GF-D8 (cell line): ENCODE results near the gene ZNF333.
"Not testable (repeated sequence)": the region's sequence is repeated elsewhere in the genome, so short reads cannot be mapped to it uniquely, and the experiment has no call there.

ENCODE experiments used
- DNase-seq: peaks from one replicate; lab custom pipeline; 2025; lab: John Stamatoyannopoulos, UW

ZNF333 gene

GRCh38 chr19:14768001-14768400 is 78.2 kb downstream of the ZNF333 start:
- DNase-seq: no peak

GRCh38 chr19:14769201-14769600 is 79.4 kb downstream of the ZNF333 start:
- no peak for DNase-seq

GRCh38 chr19:14770136-14770535 is 80.3 kb downstream of the ZNF333 start:
- no peak for DNase-seq

GRCh38 chr19:14770944-14771839 is 81.3 kb downstream of the ZNF333 start:
- DNase-seq: no peak

GRCh38 chr19:14772467-14772866 is 82.6 kb downstream of the ZNF333 start:
- no peak for DNase-seq

- DNase-seq: no peak
These were observed 83.1 kb downstream of the ZNF333 start for GRCh38 chr19:14772995-14773394.

- DNase-seq: not testable (repeated sequence)
These were observed 83.9 kb downstream of the ZNF333 start for GRCh38 chr19:14773722-14774121.

GRCh38 chr19:14774373-14774772 is 84.5 kb downstream of the ZNF333 start:
- DNase-seq: no peak

GRCh38 chr19:14775326-14775725 is 85.5 kb downstream of the ZNF333 start:
- DNase-seq: not testable (repeated sequence)

- peak; percentile 63 for DNase-seq
These were observed 86.2 kb downstream of the ZNF333 start for GRCh38 chr19:14775869-14776586.

- not testable (repeated sequence) for DNase-seq
These were observed 87.8 kb downstream of the ZNF333 start for GRCh38 chr19:14777645-14778044.

GRCh38 chr19:14778110-14778845 is 88.4 kb downstream of the ZNF333 start, which contains the start of gene ADGRE2:
Gene ADGRE2, minus strand, starts transcription at chr19:14778560. Its CDS starts 1,804 bp downstream, at chr19:14776756.
- not testable (repeated sequence) for DNase-seq

GRCh38 chr19:14779151-14779550 is 89.3 kb downstream of the ZNF333 start:
- no peak for DNase-seq

GRCh38 chr19:14780622-14781225 is 90.9 kb downstream of the ZNF333 start:
- DNase-seq: not testable (repeated sequence)

- DNase-seq: not testable (repeated sequence)
These were observed 92.1 kb downstream of the ZNF333 start for GRCh38 chr19:14781713-14782536.

- DNase-seq: peak; percentile 35
These were observed 93.0 kb downstream of the ZNF333 start for GRCh38 chr19:14782626-14783409.
